Ascending aorta (tissue), 2 donors: ENCODE data around the gene PGR. TPM values are rescaled to one million over a fixed set of nuclear protein-coding genes. Genes with fewer than 3 reads are reported as not detected.
A peak's percentile ranks its signal among the peaks of the same experiment; 100 is the strongest.

Source experiments
- DNase-seq, 2 donors: peaks; one replicate each; pipeline ENCODE4 v3.0.0-alpha.2; 2019; ENCODE audit warnings: low spot score in 2 of 2
- H3K27ac ChIP-seq, 2 donors: fragments of 200-600 bp; sonication (generic); one replicate each; pipeline ENCODE4 v1.5.1; 2016 to 2017; ENCODE audit warnings: mild to moderate bottlenecking in 1 of 2
- H3K27me3 ChIP-seq: fragments of 200-600 bp; sonication (generic); one replicate; pipeline ENCODE4 v1.5.1; 2017
- H3K36me3 ChIP-seq, 2 donors: fragments of 200-600 bp; sonication (generic); one replicate each; pipeline ENCODE4 v1.5.1; 2016
- H3K4me1 ChIP-seq, 2 donors: fragments of 200-600 bp; sonication (generic); one replicate each; pipeline ENCODE4 v1.5.1; 2016 to 2017; ENCODE audit warnings: mild to moderate bottlenecking in 1 of 2
- H3K4me3 ChIP-seq, 2 donors: fragments of 200-600 bp; sonication (generic); one replicate each; pipeline ENCODE4 v1.5.1; 2016 to 2017; ENCODE audit warnings: mild to moderate bottlenecking in 1 of 2
- H3K9me3 ChIP-seq, 2 donors: fragments of 200-600 bp; sonication (generic); one replicate each; pipeline ENCODE4 v1.5.1; 2016
- intact Hi-C: fragments of 100-400 bp; cut with DNase I; formaldehyde crosslinking; loops from one replicate; pipeline ENCODE4 v1.15.1; 2023
- total RNA-seq: library from RNA; depleted of rRNA; stranded (reverse); fragments of >200 nt; gene quantifications from one replicate; pipeline ENCODE4 v1.1.0, GENCODE V29; 2016
- TF ChIP-seq, protein P1 (sequence below), 3 experiments: fragments of 200-600 bp in 2 of 3; fragments of 450-650 bp in 1 of 3; sonication (generic) in 2 of 3; IDR thresholded peaks; one replicate each; pipeline ENCODE4 v1.5.1; 2016 to 2019; ENCODE audit warnings: antibody characterized with exemption in 3 of 3, mild to moderate bottlenecking in 1 of 3, moderate library complexity in 1 of 3

PGR gene
- total RNA-seq, 1 donor from 2014 or later: 31.1 TPM

GRCh38 chr11:101100601-101101000 lies 29.0 kb downstream of the PGR start:
- intact Hi-C loops: no loop called here
- no peak for DNase-seq
- no peaks in the 10 kb centered on the region for H3K36me3 ChIP-seq
- no peaks in the 10 kb centered on the region for H3K9me3 ChIP-seq
- H3K4me1 ChIP-seq: peaks cover 0 to 21% of the 10 kb centered on the region in 2 donors
- no peaks in the 10 kb centered on the region for H3K27me3 ChIP-seq
- TF ChIP-seq, protein P1, sequence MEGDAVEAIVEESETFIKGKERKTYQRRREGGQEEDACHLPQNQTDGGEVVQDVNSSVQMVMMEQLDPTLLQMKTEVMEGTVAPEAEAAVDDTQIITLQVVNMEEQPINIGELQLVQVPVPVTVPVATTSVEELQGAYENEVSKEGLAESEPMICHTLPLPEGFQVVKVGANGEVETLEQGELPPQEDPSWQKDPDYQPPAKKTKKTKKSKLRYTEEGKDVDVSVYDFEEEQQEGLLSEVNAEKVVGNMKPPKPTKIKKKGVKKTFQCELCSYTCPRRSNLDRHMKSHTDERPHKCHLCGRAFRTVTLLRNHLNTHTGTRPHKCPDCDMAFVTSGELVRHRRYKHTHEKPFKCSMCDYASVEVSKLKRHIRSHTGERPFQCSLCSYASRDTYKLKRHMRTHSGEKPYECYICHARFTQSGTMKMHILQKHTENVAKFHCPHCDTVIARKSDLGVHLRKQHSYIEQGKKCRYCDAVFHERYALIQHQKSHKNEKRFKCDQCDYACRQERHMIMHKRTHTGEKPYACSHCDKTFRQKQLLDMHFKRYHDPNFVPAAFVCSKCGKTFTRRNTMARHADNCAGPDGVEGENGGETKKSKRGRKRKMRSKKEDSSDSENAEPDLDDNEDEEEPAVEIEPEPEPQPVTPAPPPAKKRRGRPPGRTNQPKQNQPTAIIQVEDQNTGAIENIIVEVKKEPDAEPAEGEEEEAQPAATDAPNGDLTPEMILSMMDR (IDR thresholded peaks at IDR 0.05): no peak
- peak overlapping the region; percentile 16 to 38 for H3K27ac ChIP-seq
- no peak overlapping the region for H3K4me3 ChIP-seq

DNA sequence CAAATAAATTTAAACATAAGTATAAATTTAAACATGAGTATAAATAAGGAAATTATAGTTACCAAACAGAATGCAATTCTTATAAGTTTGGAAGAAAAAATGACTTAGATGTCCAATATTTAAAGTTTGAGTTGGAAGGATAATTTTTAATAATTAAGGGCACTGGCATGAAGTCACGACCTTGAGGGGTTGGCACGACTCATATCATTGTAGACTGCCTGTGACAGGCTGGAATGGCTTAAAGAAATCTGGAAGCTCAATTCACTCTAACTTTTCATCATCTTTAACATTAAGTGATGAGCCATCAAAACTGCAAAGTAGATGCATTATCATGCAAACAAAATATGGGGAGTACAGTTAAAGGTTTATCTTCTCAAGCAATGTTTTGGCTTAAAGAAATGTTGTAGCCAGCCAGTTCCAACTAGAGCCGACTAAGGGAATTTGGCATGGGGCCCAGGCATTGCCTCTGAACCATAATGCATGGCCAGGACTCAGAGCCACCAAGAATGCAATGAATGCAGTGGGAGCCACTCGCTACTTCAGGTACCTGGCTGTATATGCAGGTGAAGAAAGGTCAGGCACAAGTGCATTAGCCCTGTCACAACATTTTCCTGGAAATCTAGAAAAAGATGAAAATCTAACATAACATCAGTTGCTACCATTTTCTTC lies 33.4 kb downstream of the PGR start:
- peaks cover 0 to 22% of the 10 kb centered on the region in 2 donors for H3K4me1 ChIP-seq

DNA sequence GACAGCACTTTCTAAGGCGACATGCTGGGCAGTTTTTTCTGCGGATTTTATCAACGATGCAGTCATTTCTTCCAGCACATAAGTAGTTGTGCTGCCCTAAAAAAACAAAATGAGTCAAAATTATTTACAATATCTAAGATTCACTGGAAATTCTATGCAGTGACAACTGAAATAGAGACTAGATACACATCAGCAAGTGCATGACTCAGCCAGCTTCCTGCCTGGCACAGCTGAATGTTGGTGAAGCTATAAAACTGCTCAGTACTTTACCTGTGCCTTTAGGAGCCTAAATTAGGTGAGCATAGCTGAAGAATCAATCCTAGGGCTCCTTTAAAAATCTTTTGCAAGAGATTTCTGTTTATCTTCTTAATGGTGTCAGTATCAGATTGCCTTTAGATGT lies 37.8 kb downstream of the PGR start:
- Histone ChIP-seq H3K27me3 (no peaks in the 10 kb centered on the region), H3K36me3 (peaks cover 0 to 12% of the 10 kb centered on the region in 2 donors), H3K27ac (no peak overlapping the region), H3K4me3 (no peak overlapping the region), H3K4me1 (peaks cover 0 to 15% of the 10 kb centered on the region in 2 donors), H3K9me3 (peaks cover 0 to 6% of the 10 kb centered on the region in 2 donors)
- intact Hi-C loops: no loop called here
- TF ChIP-seq, protein P1 (IDR thresholded peaks at IDR 0.05): no peak
- DNase-seq: no peak

More for the DNA sequence above, 33.4 kb downstream of the PGR start:
- no peak for DNase-seq
- TF ChIP-seq, protein P1 (IDR thresholded peaks at IDR 0.05): no peak
- intact Hi-C loops: no loop called here
- H3K9me3 ChIP-seq: no peaks in the 10 kb centered on the region
- H3K27me3 ChIP-seq: no peaks in the 10 kb centered on the region
- no peaks in the 10 kb centered on the region for H3K36me3 ChIP-seq
- H3K27ac ChIP-seq: no peak overlapping the region
- no peak overlapping the region for H3K4me3 ChIP-seq

- no peaks in the 10 kb centered on the region for H3K27me3 ChIP-seq
- H3K27ac ChIP-seq: no peak overlapping the region
- TF ChIP-seq, protein P1 (IDR thresholded peaks at IDR 0.05): no peak
Observed at GRCh38 chr11:101090679-101091270, 38.8 kb downstream of the PGR start.

GRCh38 chr11:101083335-101083734 lies 46.3 kb downstream of the PGR start:
- intact Hi-C loops: no loop called here
- TF ChIP-seq, protein P1 (IDR thresholded peaks at IDR 0.05): no peak

More at GRCh38 chr11:101090679-101091270, 38.8 kb downstream of the PGR start:
- intact Hi-C loops: no loop called here
- peaks cover 0 to 12% of the 10 kb centered on the region in 2 donors for H3K36me3 ChIP-seq
- peaks cover 0 to 8% of the 10 kb centered on the region in 2 donors for H3K9me3 ChIP-seq
- DNase-seq: no peak
- no peak overlapping the region for H3K4me3 ChIP-seq
- H3K4me1 ChIP-seq: peaks cover 0 to 9% of the 10 kb centered on the region in 2 donors

More at GRCh38 chr11:101083335-101083734, 46.3 kb downstream of the PGR start:
- H3K36me3 ChIP-seq: peaks cover 8 to 34% of the 10 kb centered on the region in 2 donors
- no peak overlapping the region for H3K27ac ChIP-seq
- peaks cover 6 to 17% of the 10 kb centered on the region in 2 donors for H3K9me3 ChIP-seq
- no peak overlapping the region for H3K4me3 ChIP-seq
- H3K27me3 ChIP-seq: no peaks in the 10 kb centered on the region
- H3K4me1 ChIP-seq: peaks cover 0 to 4% of the 10 kb centered on the region in 2 donors
- DNase-seq: no peak
